ENCODE measurements around the gene TAS2R1. TPM values are rescaled to one million over a fixed set of nuclear protein-coding genes. Genes with fewer than 3 reads are reported as not detected.

Gene TAS2R1, protein sequence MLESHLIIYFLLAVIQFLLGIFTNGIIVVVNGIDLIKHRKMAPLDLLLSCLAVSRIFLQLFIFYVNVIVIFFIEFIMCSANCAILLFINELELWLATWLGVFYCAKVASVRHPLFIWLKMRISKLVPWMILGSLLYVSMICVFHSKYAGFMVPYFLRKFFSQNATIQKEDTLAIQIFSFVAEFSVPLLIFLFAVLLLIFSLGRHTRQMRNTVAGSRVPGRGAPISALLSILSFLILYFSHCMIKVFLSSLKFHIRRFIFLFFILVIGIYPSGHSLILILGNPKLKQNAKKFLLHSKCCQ
- total RNA-seq = not detected
- long read RNA-seq = 0 reads

DNA sequence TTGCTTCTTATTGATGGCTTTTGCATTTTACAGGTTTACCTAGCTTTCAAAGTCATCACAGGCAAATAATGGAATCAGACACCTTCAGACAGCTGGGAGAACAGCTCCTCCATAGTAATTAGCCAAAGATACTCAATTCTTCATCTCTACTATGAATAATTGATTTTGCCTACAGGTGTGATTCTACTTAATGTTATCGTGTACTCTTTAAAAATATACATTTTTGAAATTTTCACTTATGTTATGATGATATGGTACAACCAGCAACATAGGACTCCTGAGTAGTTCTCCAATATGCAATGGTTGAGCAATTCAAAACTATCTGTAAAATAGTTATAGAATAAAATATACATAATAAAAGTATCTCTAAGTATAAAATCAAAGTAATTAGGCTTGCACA, at the start of gene TAS2R1:
Gene TAS2R1 (minus strand): TSS at position 101 of the 400 bp plus-strand sequence. CDS start 319 bp downstream, outside the sequence.
- DNase-seq (no peak), ATAC-seq (no peak)
- intact Hi-C loops (cut with DNase I, micrococcal nuclease) = no loop called here

DNA sequence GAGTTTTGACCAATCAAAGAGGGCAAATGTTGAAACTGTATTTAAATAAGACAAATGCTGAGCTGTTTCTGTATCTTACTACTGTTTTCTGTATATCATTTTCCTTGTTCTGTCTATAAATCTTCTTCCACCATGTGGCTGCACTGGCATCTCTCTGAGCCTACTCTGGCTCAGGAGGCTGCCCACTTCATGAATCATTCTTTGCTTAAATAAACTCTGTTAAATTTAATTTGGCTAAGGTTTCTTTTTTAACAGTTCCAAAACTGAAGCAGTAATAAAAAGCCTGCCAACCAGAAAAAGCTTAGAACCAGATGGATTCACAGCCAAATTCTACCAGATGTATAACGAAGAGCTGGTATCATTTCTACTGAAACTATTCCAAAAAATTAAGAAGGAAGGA, 40.2 kb upstream of the TAS2R1 start:
- DNase-seq = no peak
- intact Hi-C loops (cut with DNase I, micrococcal nuclease) = no loop called here
- ATAC-seq = no peak

DNA sequence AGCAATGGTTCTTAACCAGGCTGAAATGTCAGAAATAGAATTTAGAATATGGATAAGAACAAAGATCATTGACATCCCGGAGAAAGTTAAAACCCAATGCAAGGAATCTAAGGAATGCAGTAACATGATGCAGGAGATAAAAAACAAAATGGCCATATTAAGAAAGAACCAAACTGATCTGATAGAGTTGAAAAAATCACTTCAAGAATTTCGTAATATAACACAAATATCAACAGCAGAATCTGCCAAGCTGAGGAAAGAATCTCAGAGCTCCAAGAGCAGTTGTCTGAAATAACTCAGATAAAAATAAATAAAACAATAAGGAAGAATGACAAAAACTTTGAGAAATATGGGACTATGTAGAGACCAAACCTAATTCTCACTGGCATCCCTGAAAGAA, 37.8 kb upstream of the TAS2R1 start:
- intact Hi-C loops (cut with DNase I, micrococcal nuclease) = no loop called here
- DNase-seq (no peak), ATAC-seq (no peak)

DNA sequence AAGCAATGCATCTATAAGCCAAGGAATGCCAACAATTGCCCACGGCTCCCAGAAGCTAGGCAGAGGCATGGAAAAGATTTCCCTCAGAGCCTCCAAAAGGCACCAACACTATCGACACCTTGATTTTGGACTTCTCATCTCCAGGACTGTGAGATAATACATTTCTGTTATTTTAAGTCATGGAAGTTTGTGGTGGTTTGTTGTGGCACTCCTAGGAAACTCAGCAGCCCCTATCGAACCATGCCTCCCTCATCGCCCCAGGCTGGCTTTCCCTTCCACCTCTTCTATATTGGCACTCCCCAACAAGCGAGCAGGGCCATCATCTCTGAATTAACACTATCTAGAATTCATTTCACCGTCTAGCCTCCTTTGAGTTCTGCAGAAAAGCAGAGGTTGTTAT, 33.7 kb upstream of the TAS2R1 start:
- ATAC-seq (no peak), DNase-seq (no peak)
- intact Hi-C loops (cut with DNase I, micrococcal nuclease) = no loop called here

DNA sequence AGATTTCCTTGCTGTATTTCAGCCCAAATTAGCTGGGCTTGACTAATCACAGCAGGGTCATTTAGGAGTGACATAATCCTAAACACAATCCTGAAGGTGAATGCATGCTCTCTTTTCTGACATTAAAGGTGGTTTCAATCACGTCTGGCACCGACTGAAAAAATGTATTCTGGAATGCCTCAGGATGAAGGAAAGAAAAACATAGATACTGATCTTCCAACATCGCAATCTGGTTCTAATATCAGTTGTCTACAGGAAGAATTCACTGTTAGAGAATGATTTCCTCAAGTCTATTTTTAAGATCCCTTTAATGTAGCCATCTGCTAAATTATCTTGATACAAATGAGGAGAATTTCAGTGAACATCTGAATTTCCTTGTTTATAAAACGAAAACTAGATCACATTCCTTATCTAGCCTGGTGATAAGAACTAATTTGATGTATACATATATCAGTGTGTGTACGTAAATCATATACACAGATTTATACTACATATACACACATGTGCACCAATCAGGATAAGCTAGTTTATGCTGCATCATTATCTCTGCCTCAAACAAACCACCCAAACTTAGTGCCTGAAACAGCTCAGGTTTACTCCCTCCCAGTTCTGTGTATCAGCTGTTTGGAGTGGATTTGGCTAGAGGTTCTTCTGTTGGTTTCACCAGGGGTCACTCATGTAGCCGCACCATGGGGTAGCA, 31.3 kb upstream of the TAS2R1 start:
- intact Hi-C loops (cut with DNase I, micrococcal nuclease) = no loop called here
- ATAC-seq (no peak), DNase-seq (no peak)

DNA sequence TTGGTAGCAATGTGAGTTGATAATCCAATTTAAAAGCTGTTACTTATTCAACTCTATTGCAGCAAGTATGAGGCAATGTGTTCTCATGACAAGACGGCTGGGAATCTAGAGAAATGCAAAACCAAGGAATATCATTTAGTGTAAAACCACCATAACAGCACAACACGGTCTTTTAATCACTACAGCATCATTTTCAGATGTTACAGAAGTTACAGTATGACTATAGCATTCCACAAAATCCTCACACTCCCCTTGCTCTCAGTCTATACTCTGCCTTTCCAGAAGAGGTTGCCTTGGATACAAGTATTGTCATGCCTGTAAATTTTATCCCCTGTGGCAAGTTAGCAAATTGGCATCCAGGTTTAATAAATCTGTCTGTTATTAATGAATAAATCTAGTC, 28.6 kb upstream of the TAS2R1 start:
- DNase-seq (no peak), ATAC-seq (no peak)
- intact Hi-C loops (cut with DNase I, micrococcal nuclease) = no loop called here

DNA sequence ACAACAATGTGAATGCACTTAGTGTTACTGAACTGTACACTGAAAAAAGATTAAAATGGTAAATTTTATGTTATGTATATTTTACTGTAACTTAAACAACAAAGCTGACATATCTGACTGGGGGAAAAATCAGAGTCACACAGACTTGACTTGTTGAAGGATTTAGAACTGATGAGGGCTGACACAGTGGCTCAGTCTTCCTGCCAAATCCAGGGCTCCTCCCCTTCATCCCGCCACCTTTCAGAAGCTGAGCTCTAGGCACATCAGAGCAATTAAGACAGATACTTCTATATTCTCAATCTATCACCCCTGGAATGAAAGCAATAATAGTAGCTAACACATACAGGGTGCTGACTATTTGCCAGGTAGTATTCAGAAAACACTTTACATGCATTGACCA, 27.7 kb upstream of the TAS2R1 start:
- intact Hi-C loops (cut with DNase I, micrococcal nuclease) = no loop called here
- DNase-seq (no peak), ATAC-seq (no peak)

DNA sequence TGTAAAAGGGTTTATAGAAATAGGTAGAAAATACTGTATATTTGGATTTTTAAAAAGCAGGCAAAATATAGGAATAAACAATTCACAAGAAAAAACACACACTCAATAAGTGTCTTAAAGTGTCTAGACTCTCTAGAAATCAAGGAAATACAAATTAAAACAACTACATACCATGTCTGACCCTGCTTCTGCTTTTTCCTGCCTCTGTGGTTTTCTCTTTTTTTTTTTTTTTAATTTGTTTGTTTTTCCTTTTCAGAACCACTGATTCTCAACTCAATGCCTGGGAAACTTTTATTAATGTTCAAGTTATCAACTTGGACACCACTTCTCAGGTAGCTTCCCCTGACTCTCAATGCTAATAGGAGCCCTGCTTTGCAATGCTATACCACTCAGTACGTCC, 25.5 kb upstream of the TAS2R1 start:
- ATAC-seq = no peak
- DNase-seq = no peak
- intact Hi-C loops (cut with DNase I, micrococcal nuclease) = no loop called here

DNA sequence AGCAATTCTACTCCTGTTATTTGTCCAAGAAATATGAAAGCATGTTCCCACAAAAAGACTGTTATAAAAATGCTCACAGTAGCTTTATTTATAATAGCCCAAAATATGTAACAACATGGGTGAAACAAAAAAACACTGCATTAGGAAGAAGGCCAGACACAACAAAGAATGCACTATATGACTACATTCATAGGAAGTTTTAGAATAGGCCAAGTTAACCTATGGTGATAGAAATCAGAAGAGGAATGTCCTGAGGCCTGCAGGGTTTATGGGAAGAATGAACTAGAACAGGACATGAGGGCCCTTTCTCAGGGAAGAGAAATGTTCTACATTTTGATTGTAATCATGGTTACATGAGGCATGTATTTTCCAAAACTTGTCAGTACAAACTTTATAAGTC, 24.7 kb upstream of the TAS2R1 start:
- DNase-seq = no peak
- intact Hi-C loops (cut with DNase I, micrococcal nuclease) = no loop called here
- ATAC-seq = no peak

DNA sequence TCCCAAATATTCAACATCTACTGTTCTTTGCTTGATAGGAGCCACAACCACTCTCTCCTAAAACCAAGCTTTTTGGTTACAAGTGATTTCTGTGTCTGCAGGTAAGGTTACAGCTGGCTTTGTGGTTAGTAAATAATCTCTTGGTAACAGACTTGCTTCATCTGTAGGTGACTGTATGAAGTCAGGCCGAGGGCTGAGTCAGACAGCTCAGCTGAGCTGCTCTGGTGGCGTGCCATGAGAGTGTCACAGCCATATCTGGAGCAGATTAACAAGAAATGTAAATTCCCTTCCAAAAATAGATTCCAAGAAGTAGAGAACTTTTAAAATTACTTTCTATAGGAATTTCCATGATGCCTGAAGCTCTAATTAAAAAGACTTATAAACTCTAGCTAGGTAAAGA, 23.7 kb upstream of the TAS2R1 start:
- ATAC-seq = no peak
- DNase-seq = peak in 1 of 2 donors; percentile 7
- intact Hi-C loops (cut with DNase I, micrococcal nuclease) = no loop called here

DNA sequence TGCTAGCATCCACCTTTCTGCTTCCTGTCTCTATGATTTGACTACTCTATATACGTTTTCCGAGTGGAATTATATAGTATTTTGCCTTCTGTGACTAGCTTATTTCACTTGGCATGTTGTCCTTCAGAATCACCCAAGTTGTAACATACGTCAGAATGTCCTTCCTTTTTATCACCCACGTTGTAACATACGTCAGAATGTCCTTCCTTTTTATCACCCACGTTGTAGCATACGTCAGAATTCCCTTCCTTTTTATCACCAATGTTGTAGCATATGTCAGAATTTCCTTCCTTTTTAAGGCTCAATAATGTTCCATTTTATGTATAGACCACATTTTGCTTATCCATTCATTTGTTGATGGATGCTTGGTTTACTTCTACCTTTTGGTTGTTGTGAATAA, 22.9 kb upstream of the TAS2R1 start:
- DNase-seq = no peak

DNA sequence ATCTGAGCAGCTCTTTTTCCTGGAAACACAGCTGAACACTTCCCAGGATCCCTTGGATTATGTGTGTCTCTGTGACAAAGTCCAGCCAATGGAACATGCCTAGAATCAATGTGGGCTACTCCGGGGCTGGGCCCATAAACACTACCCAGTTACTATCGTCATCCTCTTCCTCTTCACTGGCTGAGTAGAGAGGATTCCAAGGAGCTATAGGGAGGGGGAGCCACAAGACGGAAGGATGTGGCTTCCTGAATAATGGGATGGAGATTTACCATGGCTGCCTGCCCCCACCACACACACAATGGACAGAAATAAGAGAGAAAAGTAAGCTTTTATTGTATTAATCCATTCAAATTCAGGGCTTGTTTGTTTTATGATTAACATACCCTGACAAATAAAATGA, 22.1 kb upstream of the TAS2R1 start:
- DNase-seq (no peak), ATAC-seq (no peak)
- intact Hi-C loops (cut with DNase I, micrococcal nuclease) = no loop called here

More for the DNA sequence above, 22.9 kb upstream of the TAS2R1 start:
- intact Hi-C loops (cut with DNase I, micrococcal nuclease) = no loop called here
- no peak for ATAC-seq

DNA sequence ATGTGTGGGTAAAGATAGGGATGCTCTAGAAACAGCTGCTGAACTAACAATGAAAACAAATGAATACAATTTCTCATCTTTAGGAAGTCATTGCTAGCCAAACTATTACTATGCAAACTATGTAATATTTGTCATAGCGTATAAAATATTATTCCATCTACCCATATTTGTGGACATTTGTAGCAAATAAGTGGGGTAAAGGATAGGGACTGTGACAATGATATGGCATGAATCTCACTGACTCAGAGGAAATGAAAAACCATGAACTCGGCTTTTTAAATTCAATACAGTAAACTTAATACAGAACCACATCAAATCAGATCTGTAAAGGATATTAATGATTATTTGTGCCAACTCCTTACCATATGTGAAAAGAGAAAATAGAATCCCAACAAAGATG, 16.7 kb upstream of the TAS2R1 start:
- no peak for DNase-seq
- intact Hi-C loops (cut with DNase I, micrococcal nuclease) = no loop called here
- ATAC-seq = no peak

DNA sequence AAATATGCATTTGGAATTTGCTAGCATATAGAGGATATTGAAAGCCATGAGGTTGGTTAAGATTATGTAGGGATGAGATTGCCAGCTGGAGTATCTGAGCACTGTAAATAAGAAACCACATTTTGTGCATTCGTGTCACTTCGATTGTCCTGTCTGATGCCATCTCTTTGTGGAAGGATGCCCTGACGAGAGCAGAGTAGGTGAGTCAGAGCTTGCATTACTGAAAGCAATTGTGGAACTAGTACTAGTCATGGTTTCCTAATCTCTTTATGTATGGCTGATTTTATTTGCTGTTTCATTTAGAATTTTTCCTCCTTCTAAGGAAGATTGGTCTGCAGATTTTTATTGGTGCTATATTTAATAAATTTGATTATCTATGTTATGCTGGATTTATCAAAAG, 14.5 kb upstream of the TAS2R1 start:
- intact Hi-C loops (cut with DNase I, micrococcal nuclease) = no loop called here
- no peak for DNase-seq
- no peak for ATAC-seq

DNA sequence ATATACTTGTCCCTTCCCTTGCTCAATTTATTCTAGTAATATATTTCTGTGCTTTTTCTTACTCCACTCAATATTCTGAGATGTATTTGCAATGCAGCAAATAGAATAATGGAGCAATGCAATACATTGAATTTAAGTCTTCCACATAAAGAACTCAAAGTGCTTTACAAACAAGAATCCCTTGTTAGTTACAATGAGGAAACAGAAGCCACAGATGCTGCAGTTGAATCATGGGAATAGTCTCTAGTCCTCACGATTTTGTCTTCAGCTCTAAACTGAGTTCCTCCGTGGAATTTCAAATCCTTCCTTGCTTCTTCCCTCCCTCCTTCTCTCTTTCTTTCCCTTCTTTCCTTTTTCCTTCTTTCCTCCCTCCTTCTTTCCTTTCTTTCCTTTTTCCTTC, 12.5 kb upstream of the TAS2R1 start:
- intact Hi-C loops (cut with DNase I, micrococcal nuclease) = no loop called here
- DNase-seq = no peak
- ATAC-seq = no peak

DNA sequence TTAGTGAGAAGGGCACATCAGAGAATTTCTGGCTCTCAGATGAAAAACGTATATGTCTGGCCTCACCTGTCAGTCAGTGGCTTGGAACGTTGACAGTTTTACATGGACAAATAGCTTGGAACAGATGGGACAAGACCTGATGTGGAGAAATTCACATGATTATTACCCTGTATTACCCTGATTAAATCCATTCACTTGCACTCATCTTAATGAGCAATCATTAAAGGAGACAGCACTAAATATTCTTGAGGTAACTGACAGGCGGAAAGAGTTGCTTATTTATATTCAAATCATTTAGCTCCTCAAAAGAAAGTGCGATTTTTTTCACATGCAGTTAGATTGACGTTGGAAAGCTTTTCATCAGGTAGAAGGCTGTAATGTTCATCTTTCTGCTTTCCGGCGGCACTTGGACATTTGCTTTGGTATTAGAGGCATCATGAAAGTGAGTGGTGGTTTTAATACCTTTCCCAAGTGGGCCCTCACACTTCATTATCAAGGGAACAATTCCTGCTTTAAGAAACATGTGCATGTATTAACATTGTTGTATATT, 11.7 kb upstream of the TAS2R1 start:
- no peak for DNase-seq
- intact Hi-C loops (cut with DNase I, micrococcal nuclease) = no loop called here
- no peak for ATAC-seq

DNA sequence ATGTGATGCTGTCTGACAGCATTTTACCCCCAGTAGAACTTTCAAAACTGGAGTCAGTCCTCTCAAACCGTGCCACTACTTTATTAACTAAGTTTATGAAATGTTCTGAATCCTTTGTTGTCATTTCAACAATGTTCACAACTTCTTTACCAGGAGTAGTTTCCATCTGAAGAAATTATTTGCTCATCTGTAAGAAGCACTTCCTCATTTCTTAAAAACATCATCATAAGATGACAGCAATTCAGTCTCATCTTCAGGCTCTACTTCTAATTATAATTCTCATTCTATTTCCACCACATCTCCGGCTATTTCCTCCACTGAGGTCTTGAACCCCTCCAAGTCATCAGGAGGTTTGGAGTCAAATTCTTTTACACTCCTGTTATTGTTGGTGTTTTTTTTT, 2.3 kb upstream of the TAS2R1 start:
- intact Hi-C loops (cut with DNase I, micrococcal nuclease) = no loop called here
- no peak for ATAC-seq
- no peak for DNase-seq

DNA sequence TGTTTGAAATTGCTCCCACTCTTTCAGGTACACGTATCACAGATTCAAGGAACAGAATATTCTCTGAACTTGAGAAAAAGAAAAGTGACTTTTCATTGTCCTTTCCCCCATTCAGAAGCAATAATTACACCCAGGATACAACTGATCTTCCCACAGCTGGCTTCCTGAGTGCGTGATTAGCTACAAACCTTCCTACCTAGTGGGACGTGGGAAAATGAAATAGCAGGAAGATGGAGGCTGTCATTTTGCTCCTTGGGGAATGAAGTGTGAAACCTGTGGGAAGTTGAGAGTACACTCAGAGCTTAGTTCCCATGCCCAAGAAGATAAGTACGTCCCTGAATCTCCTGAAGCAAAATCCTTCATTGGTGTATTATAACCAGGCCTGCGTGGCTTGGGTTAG, 2.6 kb downstream of the TAS2R1 start:
- ATAC-seq (no peak), DNase-seq (no peak)
- intact Hi-C loops (cut with DNase I, micrococcal nuclease) = no loop called here

DNA sequence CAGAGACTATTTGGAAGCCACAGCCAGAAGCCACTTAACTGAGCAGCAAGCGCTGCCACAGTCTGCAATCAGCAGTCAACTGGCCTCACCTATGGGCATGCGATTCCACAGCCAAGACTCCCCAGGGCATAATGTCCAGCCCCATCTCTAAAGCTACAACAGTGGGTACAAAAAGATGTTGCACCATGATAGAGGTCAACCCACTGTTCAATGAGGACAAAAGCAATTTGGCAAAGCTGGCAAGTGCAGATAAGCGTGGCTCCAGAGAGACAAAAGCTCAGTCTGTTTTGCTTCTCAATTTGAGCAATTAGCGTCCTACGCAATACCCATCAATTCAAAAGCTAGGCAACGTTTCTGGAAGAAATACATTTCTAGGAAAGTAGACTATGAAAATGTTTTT, 3.2 kb downstream of the TAS2R1 start:
- intact Hi-C loops (cut with DNase I, micrococcal nuclease) = no loop called here
- ATAC-seq (no peak), DNase-seq (no peak)

DNA sequence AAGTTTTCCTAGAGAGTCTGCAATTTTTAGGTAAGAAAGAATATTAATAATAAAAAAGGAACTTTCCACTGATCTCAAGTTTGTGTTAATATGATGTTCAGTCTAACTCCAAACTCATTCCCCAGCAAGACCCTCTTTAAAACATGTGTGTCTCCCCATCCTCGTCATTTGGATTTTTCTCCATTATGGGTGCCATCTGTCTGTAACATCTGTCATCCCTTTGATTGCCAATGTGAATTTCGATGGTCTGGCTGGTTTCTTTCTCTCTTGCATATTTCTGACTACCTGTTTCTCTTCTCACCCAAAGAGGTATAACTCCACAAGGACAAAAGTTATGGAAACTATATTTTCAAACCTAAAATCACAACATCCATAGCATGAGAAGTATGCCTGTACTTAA, 4.4 kb downstream of the TAS2R1 start:
- DNase-seq = no peak
- intact Hi-C loops (cut with DNase I, micrococcal nuclease) = no loop called here
- ATAC-seq = no peak

DNA sequence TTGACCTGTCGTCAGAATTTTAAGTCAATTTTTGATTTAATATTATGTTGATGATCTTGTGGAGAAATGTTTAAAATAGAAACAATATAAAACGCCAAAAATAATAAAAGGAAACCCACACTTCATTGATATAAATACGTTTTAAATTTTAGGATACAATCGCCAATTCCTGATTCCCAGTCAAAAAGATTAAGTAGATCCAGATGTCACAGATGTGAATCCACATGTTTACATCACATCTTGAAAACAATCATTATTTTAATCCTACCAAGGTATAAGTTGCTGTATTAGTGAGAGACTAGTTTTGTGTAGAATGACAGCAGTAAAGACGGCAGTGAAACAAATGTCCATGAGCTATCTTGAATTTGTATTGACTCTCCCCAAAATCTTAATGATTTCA, 4.9 kb downstream of the TAS2R1 start:
- no peak for DNase-seq
- intact Hi-C loops (cut with DNase I, micrococcal nuclease) = no loop called here
- ATAC-seq = no peak

All from left colon (tissue), 2 donors.